ENCODE data around the gene CNKSR2.

The CNKSR2 gene

GRCh38 chrX:21384178-21384577 lies 10.0 kb downstream of the CNKSR2 start:
- H3K4me3 ChIP-seq (IDR thresholded peaks at IDR 0.05; ENCODE audit: insufficient read depth, low read depth, low read length) = no peak overlapping the region
- no peaks in the 10 kb centered on the region for H3K4me1 ChIP-seq (ENCODE audit: low read depth, poor library complexity, severe bottlenecking)

GRCh38 chrX:21394792-21395191 lies 20.6 kb downstream of the CNKSR2 start:
- Histone ChIP-seq H3K4me3 (IDR thresholded peaks at IDR 0.05; ENCODE audit: insufficient read depth, low read depth, low read length) (no peak overlapping the region), H3K9ac (no peak overlapping the region), H3K27me3 (ENCODE audit: insufficient read depth, low read depth) (no peaks in the 10 kb centered on the region), H3K4me1 (ENCODE audit: low read depth, poor library complexity, severe bottlenecking) (no peaks in the 10 kb centered on the region), H3K36me3 (ENCODE audit: insufficient read depth) (no peaks in the 10 kb centered on the region), H3K4me2 (no peak overlapping the region), H3K79me2 (ENCODE audit: insufficient read depth, low read depth) (no peaks in the 10 kb centered on the region), H3K27ac (no peak overlapping the region), H2AFZ (ENCODE audit: low read depth) (no peak overlapping the region), H4K20me1 (ENCODE audit: insufficient read depth) (no peaks in the 10 kb centered on the region)
- TF ChIP-seq CTCF (conservative IDR thresholded peaks at IDR 0.05; ENCODE audit: low read depth, low read length) = no peak

More at GRCh38 chrX:21384178-21384577, 10.0 kb downstream of the CNKSR2 start:
- Histone ChIP-seq H3K27me3 (ENCODE audit: insufficient read depth, low read depth) (no peaks in the 10 kb centered on the region), H2AFZ (ENCODE audit: low read depth) (no peak overlapping the region), H3K4me2 (no peak overlapping the region), H4K20me1 (ENCODE audit: insufficient read depth) (no peaks in the 10 kb centered on the region), H3K9ac (no peak overlapping the region), H3K36me3 (ENCODE audit: insufficient read depth) (no peaks in the 10 kb centered on the region), H3K79me2 (ENCODE audit: insufficient read depth, low read depth) (no peaks in the 10 kb centered on the region), H3K27ac (no peak overlapping the region)
- TF ChIP-seq CTCF (conservative IDR thresholded peaks at IDR 0.05; ENCODE audit: low read depth, low read length) = no peak

- no peak for TF ChIP-seq CTCF (conservative IDR thresholded peaks at IDR 0.05; ENCODE audit: low read depth, low read length)
- Histone ChIP-seq H3K79me2 (ENCODE audit: insufficient read depth, low read depth) (no peaks in the 10 kb centered on the region), H3K4me1 (ENCODE audit: low read depth, poor library complexity, severe bottlenecking) (no peaks in the 10 kb centered on the region), H3K27ac (no peak overlapping the region), H3K4me3 (IDR thresholded peaks at IDR 0.05; ENCODE audit: insufficient read depth, low read depth, low read length) (no peak overlapping the region), H3K9ac (no peak overlapping the region), H4K20me1 (ENCODE audit: insufficient read depth) (no peaks in the 10 kb centered on the region), H3K4me2 (no peak overlapping the region), H2AFZ (ENCODE audit: low read depth) (no peak overlapping the region), H3K36me3 (ENCODE audit: insufficient read depth) (no peaks in the 10 kb centered on the region), H3K27me3 (ENCODE audit: insufficient read depth, low read depth) (no peaks in the 10 kb centered on the region)
Observed at GRCh38 chrX:21398426-21398825, 24.2 kb downstream of the CNKSR2 start.

- Histone ChIP-seq H2AFZ (ENCODE audit: low read depth) (no peak overlapping the region), H3K27ac (no peak overlapping the region), H3K79me2 (ENCODE audit: insufficient read depth, low read depth) (no peaks in the 10 kb centered on the region), H3K4me2 (no peak overlapping the region), H4K20me1 (ENCODE audit: insufficient read depth) (no peaks in the 10 kb centered on the region), H3K36me3 (ENCODE audit: insufficient read depth) (no peaks in the 10 kb centered on the region), H3K4me3 (IDR thresholded peaks at IDR 0.05; ENCODE audit: insufficient read depth, low read depth, low read length) (no peak overlapping the region), H3K27me3 (ENCODE audit: insufficient read depth, low read depth) (no peaks in the 10 kb centered on the region), H3K4me1 (ENCODE audit: low read depth, poor library complexity, severe bottlenecking) (no peaks in the 10 kb centered on the region), H3K9ac (no peak overlapping the region)
- TF ChIP-seq CTCF (conservative IDR thresholded peaks at IDR 0.05; ENCODE audit: low read depth, low read length) = no peak
Observed at GRCh38 chrX:21400408-21401121, 26.3 kb downstream of the CNKSR2 start.

All from KMS-11 (cell line).